Body of pancreas (tissue), 4 donors: ENCODE data around the gene FOXP1.

Experiments used
- CTCF ChIP-seq, 7 experiments: fragments of 450-650 bp in 4 of 7; fragments of 200-600 bp in 3 of 7; sonication (generic) in 3 of 7; IDR thresholded peaks; one replicate each; pipeline ENCODE4 v1.5.1; 2016 to 2019; ENCODE audit warnings: antibody characterized with exemption in 7 of 7
- POLR2A ChIP-seq, 3 donors: fragments of 450-650 bp; IDR thresholded peaks; one replicate each; pipeline ENCODE4 v1.6.1; 2016; ENCODE audit warnings: antibody characterized with exemption in 3 of 3, mild to moderate bottlenecking in 2 of 3

DNA sequence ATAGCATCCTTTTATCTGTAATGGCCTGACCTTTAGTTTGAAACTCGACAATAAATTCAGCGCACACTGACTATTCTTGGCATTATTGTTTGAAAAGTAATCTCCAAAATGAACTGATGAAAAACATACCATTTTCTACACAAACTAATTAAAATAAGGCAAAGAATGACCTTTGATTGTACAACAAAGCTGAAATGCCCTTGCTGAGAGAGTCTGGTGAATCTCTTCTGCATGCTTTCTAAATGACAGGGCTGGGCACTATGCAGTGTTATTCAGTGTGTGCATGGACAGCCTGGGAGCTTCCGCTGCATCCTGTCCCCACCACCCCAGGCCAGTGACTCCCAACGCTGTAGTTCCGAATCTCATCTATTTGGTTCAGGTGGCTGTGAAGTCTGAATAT is 530.8 kb downstream of the FOXP1 start:
- TF ChIP-seq POLR2A (IDR thresholded peaks at IDR 0.05): no peak
- no peak for TF ChIP-seq CTCF (IDR thresholded peaks at IDR 0.05)
